Activated CD4-positive, alpha-beta T cell treated with anti-CD3 and anti-CD28 coated beads, Interleukin-2, amount 50 U/mL, for 1 hour (primary cell): ENCODE measurements around the gene SLC7A7.
"Not testable (repeated sequence)": the region's sequence is repeated elsewhere in the genome, so short reads cannot be mapped to it uniquely, and the experiment has no call there.

ENCODE experiments used
- DNase-seq: peaks from one replicate; pipeline ENCODE4 v3.0.0-alpha.2; 2020

Gene SLC7A7

GRCh38 chr14:22814941-22815713, at the start of gene SLC7A7:
SLC7A7 (minus strand) TSS chr14:22815435; CDS start chr14:22813398, 2,037 bp downstream.
- no peak for DNase-seq

GRCh38 chr14:22864979-22865378, 49.7 kb upstream of the SLC7A7 start:
- DNase-seq = no peak

- DNase-seq = no peak
Observed at GRCh38 chr14:22861651-22862050, 46.4 kb upstream of the SLC7A7 start.

GRCh38 chr14:22860377-22860776, 45.1 kb upstream of the SLC7A7 start:
- DNase-seq = not testable (repeated sequence)

GRCh38 chr14:22856428-22856827, 41.2 kb upstream of the SLC7A7 start:
- DNase-seq = no peak

GRCh38 chr14:22854963-22855724, 39.9 kb upstream of the SLC7A7 start:
- no peak for DNase-seq

- not testable (repeated sequence) for DNase-seq
Observed at GRCh38 chr14:22854296-22854695, 39.1 kb upstream of the SLC7A7 start.

GRCh38 chr14:22852940-22853767, 37.9 kb upstream of the SLC7A7 start:
- DNase-seq = peak; percentile 92

GRCh38 chr14:22852599-22852939, 37.3 kb upstream of the SLC7A7 start:
- DNase-seq = no peak

- DNase-seq = not testable (repeated sequence)
Observed at GRCh38 chr14:22852178-22852577, 36.9 kb upstream of the SLC7A7 start.

- DNase-seq = no peak
Observed at GRCh38 chr14:22850944-22851764, 35.9 kb upstream of the SLC7A7 start.

- no peak for DNase-seq
Observed at GRCh38 chr14:22849212-22849819, 34.1 kb upstream of the SLC7A7 start.

GRCh38 chr14:22848351-22849164, 33.3 kb upstream of the SLC7A7 start:
- DNase-seq = no peak

GRCh38 chr14:22847661-22848341, 32.6 kb upstream of the SLC7A7 start:
- no peak for DNase-seq

- DNase-seq = no peak
Observed at GRCh38 chr14:22846811-22847307, 31.6 kb upstream of the SLC7A7 start.

GRCh38 chr14:22845821-22846625, 30.8 kb upstream of the SLC7A7 start:
- DNase-seq = no peak

GRCh38 chr14:22845103-22845394, 29.8 kb upstream of the SLC7A7 start:
- no peak for DNase-seq

- DNase-seq = no peak
Observed at GRCh38 chr14:22844221-22845102, 29.2 kb upstream of the SLC7A7 start.
